ENCODE data around the gene RELL1.

Gene RELL1

DNA sequence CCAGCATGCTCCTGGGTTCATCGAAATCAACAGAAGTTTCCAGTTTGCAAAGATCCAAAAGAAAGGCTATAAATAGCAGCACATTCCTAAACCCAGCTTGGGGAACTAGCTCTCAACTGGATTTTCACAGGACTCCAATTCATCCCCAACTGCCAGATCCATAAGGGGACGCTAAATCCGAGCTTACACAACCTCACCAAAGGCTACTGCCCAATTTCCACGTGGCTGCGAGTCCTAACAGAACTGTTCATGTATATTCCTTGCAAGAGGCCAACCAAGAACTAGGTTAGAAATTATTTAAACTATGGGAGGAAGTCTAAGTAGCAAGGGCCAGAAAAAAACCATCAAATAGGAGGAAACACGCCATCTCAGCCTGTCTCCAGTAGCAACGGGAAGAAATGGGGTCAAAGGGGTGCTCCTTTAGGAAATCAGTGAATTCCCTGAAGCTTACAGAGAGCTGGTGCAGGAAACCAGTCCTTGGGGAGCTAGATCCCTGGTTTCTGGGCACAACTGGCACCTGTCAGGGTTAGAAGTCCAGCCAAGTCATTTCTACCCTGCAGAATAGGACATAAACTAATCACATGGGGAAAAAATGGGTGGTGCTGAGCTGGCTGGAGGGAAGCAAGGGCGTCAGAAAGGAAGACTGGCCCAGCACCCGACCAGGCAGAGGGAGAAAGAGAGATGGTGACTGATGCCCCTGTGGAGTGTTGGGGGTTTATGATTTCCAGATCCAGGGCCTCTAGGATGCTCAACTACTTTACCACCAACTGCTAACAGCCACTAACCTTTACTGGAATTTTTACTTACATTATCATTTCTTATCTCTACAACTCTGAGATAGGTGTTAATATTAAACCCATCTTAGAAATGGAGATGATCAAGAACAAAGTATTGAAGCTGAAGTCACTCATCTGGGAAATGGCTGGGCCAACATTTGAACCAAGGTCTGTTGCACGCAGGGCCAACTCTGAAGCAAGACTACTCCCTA is 20.5 kb downstream of the RELL1 start:
- no peak for DNase-seq (ENCODE audit: low read depth)

DNA sequence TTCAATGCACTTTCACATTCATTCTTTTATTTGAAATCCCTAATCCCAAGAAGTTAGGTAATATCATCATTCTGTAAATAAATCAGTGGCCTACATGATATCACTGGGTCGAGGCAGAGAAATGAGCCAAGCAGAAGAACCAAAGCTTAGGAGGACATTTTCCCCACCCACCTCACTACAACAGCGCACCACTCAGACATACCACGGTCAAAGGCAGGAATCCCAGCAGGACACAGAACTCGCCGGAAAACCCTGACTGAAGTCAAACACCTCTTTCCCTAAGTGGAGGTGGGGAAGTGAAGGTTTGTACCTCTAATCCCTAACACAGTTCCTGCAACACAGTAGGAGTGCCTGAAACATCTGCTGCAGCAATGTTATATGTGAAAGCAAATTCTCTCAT is 21.5 kb downstream of the RELL1 start:
- no peak for DNase-seq (ENCODE audit: low read depth)

DNA sequence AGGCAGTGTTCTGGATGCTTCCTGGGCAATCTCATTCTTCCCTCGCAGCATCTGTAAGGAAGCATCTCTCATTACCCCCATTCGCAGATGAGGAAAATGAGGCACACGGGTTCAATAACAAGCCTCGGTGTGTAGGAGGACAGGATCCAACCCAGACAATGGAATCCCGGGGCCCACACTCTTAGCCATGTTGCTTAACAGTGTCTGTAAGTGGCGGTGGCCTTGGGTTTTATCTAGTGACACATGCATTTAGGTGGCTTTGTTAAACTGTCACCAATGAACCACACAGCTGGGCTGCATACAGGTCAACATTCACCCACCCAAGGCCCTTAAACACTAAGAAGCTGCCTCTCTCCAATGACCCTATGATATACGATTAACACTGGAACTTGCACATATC is 22.6 kb downstream of the RELL1 start:
- DNase-seq (ENCODE audit: low read depth) = no peak

DNA sequence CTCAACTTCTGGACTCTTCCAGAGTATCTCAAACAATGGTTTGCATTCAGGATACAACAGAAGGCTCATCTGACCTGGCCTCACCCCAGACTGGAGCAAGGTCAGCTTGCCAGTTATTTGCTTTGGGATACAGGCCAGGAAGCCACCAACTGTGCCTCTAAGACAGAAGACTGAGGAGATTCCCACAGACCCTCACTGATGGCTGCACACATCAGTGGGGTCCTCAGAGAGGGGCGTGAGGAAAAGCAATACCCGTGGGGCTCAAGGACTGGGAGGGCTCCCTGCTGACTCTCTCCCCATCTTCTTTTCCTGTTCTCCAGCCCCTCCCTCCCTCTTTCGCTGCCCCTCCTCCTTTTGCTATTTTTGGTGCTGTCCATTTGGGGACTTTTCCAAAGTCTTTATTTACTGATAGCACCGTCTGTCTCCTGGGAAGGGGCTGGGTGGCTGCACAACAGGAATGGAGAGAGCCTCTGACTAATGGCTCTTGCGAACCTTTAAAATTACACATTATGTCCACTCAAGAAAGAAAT is 23.2 kb downstream of the RELL1 start:
- DNase-seq (ENCODE audit: low read depth) = no peak

DNA sequence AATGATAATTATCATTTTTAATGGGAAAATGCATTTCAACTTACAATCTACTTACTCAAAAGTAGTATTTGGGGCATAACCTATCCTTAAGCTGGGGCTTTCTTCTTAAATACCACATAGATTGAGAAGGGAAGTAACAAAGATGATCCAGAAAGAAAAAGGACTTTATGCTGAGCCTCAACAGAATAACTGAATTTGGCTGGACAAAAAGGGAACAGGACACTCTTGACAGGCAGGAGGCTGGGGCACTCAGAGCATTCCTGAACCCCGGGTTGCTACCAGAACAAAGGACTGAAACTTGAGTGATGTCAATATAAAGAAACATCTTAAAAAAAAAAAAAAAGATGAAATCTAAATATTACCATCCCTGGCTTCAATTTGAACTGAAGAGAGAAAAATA is 23.9 kb downstream of the RELL1 start:
- no peak for DNase-seq (ENCODE audit: low read depth)

DNA sequence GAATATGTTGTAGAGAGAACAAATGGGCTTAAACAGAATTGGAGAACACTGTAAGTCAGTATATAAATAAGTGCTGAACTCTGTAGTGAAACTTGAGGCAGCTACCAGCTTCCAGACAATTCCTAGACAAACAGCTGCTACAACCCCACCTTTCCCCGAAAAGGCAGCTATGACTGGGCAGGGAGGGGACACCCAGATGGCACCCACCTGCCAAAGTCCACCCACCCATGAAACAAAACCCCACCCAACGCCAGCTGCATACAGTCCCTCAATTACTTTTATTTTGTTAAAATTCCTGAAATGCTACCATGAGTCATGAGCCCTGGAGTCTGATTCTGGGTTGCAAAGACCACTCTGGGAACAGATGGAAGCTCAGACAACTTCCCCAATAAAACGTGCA is 24.4 kb downstream of the RELL1 start:
- peak; percentile 31 for DNase-seq (ENCODE audit: low read depth)

GRCh38 chr4:37659696-37660095 is 26.5 kb downstream of the RELL1 start:
- DNase-seq (ENCODE audit: low read depth) = no peak

DNA sequence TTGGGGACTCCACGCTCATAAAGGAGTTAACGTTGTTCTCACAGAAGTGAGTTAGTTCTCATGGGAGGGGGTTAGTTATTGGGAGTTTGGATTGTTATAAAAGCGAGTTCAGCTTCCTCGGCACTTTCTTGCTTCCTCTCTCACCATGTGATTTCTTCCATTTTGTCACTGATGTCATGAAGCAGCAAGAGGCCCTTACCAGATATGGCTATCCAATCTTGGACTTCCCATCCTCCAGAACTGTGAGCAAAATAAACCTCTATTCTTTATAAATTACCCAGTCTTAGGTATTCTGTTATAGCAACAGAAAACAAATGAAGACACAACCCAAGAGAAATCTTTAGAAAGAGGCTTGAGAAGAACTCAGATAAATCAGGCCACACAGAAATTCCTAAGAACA is 29.5 kb downstream of the RELL1 start:
- no peak for DNase-seq (ENCODE audit: low read depth)

DNA sequence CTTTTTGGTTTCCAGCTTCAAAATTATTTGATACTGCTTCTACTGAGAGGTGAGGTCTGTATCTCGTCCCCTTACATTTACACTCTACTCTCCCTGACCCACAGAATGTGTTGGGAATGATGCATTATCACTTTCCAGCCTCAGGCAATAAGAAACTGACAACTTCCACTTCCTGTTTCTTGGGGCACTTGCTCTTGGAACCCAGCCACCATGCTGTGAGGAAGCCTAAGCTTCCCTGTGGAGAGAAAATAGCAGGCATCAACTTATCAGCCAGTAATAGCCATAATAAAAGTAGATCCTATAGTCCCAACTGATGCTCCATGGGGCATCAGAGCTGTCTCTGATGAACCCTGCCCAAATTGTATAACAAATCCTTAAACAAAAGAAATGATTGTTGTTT is 32.6 kb downstream of the RELL1 start:
- peak; percentile 18 for DNase-seq (ENCODE audit: low read depth)

GRCh38 chr4:37652747-37653527 is 33.2 kb downstream of the RELL1 start:
- no peak for DNase-seq (ENCODE audit: low read depth)

DNA sequence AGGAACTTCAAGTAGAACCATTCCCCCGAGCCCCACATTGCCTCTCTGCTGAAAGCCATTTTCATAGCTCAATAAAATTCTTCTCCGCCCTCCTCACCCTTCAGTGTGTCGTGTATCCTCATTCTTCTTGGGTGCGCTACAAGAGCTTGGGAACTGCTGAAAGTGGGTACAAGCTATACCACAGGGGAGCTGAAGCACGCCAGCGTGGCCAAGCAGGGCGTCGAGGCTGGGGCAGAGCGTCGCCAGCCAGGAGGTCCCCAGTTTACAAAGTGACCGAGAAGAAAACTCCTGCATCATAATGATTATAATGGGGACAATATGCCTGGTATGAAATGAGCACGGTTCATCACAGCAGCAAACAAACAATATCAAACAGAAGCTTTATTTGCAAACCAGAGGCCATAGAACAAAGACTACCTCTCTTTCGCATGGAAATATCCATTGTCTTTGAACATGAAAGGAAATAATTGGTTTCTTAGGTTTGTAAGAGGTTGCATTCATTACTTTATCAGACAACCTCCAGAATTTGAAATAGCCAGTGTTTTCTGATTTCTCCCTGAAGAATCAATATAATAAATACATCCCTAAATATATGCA is 34.3 kb downstream of the RELL1 start:
- DNase-seq (ENCODE audit: low read depth) = no peak

- DNase-seq (ENCODE audit: low read depth) = no peak
Observed at GRCh38 chr4:37650481-37650880, 35.7 kb downstream of the RELL1 start.

DNA sequence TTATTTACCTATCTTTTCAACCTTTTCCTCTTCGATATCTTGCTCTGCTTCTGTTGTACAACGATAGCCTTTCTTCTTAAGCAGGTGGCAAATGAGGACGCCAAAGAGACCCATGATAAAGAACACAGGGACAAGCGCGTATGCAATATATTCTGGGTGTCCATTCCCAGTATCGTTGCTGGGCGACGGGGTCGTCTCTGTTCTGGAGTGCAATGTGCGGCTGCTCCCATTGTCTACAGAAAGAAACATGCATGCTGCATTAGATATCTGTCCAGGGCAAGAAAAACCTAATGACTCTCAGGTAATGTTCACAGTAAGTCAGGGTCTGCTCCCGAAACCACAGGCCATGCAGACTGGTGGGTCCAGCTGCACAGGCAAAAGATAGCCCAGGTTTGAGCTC is 36.9 kb downstream of the RELL1 start:
- DNase-seq (ENCODE audit: low read depth) = no peak

DNA sequence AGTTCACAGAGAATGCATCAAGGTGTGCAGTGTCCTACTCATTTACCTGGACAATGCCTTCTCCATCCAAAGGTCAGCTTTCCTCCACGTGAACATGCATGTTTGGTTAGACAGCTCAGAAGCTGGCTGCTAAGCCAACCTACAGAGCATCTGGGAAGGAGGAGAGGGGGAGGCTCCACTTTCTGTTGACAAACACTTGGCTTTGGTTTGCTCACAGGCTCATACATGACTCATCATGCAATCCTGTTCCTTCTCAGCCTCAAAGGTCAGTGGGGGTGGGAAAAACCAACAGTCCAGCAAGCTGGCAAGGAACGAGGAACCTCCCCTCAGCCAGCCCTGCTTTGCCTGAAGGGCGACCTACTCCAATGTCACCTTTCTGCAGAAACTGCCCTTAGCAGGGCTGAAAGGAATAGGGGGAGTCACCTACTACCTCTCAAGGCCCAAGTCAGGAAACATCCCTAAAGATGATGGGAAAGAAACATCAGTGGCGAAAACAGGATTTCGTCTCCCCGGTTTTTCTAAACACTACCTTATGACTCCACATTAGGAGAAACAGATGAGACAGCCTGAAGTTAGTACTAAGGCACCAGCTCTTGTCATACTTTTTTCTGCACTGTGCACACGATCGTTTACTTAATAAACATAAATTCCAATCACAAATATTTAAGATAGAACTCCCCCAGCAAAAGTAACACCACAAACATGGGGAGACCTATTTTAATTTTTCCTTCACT is 37.9 kb downstream of the RELL1 start:
- DNase-seq (ENCODE audit: low read depth) = peak; percentile 98

DNA sequence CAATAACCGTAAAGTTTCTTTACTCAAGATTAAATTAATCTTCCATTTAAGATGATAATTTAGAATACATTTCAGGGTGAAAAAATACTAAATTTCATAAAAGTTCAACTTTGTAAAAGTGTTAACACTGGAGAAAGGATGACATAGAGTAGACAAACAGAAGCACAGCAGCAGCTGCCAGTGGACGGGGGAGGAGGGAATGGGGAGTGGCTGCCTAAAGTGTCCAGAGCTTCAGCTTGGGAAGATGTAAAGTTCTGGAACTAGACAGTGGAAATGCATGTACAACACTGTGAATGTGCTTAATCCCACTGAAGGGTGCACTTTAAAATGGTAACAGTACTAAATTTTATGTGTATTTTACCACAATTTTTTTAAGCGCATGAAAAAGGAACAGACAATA is 39.9 kb downstream of the RELL1 start:
- no peak for DNase-seq (ENCODE audit: low read depth)

GRCh38 chr4:37645736-37646135 is 40.4 kb downstream of the RELL1 start:
- no peak for DNase-seq (ENCODE audit: low read depth)

DNA sequence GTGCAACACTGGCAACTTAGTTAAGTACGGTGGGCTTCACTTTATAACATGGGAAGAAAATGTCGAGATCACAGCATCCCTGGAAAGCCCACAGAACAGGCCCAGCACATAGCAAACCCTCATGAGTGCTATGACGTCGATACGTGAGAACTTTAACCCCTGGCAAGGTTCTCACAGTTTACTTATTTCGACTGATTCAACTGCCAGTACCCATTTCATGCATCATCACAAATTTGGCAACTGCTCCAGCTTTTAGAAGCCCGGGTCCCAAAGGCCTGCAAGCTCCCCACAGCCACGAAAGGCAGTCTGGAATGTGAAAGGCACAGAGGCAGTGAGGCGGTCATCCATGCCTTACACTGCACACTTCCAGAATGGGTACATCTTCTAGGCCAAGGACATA is 41.2 kb downstream of the RELL1 start:
- peak; percentile 64 for DNase-seq (ENCODE audit: low read depth)

DNA sequence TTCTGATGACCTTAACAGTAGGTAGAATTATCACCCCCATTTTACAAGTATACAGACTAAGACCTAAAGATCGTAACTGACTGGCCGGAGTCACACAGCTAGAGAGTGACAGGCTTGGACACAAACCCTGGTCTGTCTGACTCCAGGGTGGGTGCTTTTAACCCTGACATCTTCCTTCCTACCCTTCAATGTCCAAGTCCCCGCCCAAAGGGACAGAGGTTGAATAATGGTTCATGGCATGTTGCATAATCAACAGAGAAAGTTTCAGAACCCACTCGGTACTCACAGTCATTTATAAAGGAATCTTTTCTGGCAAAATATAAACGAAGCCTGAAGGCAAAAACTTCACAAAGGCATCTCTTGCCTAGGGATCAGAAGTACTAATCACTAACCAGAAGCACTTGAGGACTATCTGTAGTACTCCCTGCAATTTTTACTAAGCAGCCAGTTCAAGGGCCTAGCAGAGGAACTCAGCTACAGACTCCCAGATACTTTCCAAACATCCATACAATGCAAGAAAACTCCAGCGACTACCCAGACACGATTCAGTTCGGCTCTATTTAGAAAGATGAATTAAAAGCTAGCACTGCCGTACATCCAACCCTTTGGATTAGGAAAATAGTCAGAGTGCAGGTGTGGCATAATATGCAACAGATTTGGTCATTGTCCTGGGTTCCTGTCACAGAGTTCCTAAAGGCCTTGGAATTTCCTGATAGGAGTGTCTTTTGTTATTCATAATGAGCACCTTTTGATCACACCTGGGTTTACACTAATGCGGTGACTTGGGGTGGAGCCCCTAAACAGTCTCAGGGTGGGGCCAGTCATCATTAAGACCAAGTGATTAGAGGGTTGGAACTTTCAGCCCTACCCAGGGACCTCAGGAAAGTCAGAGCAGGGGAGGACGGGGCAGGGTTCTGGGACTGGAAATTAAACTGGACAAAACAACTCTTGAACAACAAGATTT is 44.0 kb downstream of the RELL1 start:
- DNase-seq (ENCODE audit: low read depth) = no peak

GRCh38 chr4:37641352-37641751 is 44.8 kb downstream of the RELL1 start:
- no peak for DNase-seq (ENCODE audit: low read depth)

- DNase-seq (ENCODE audit: low read depth) = no peak
Observed at GRCh38 chr4:37639551-37640285, 46.5 kb downstream of the RELL1 start.
